ENCODE data around the gene REEP1.

REEP1 gene

DNA sequence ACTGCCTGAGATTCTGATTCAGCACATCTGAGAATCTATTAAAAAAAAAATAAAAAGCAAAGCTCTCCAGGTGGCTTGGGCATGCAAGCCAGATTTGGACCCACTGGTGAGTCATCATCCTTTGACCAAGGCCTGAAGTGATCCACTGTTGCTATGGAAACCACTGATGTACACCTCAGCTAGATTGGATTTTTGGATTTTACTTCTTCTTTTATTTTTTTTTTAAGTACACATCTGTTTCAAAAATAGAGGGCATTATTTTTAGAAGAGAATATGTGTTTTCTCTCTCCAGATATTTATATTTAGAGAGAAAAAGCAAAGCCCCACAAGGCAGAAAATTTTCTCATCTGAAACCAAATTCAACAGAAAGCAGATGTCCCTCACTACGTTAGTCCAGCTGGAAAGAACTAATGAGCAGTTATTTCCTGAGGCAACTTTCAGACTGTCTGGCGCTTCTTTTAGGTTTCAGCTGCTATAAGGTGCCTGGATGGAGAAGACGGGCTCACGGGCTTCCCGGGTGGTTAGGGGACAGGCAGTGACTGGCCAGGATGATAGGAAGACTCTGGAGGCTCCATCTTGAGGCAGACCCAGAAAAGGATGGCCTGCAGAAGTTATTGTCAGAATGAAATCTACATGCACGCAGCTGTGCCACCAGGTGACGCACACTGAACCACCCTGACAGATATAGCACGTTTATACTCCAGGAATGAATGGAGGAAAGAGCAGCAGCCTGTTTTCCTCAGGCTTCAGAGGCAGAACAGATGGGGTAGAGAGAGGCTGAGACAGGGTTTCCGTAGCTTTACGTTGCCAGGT, 87.6 kb downstream of the REEP1 start:
- TF ChIP-seq, protein P1, sequence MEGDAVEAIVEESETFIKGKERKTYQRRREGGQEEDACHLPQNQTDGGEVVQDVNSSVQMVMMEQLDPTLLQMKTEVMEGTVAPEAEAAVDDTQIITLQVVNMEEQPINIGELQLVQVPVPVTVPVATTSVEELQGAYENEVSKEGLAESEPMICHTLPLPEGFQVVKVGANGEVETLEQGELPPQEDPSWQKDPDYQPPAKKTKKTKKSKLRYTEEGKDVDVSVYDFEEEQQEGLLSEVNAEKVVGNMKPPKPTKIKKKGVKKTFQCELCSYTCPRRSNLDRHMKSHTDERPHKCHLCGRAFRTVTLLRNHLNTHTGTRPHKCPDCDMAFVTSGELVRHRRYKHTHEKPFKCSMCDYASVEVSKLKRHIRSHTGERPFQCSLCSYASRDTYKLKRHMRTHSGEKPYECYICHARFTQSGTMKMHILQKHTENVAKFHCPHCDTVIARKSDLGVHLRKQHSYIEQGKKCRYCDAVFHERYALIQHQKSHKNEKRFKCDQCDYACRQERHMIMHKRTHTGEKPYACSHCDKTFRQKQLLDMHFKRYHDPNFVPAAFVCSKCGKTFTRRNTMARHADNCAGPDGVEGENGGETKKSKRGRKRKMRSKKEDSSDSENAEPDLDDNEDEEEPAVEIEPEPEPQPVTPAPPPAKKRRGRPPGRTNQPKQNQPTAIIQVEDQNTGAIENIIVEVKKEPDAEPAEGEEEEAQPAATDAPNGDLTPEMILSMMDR (IDR thresholded peaks at IDR 0.05) = no peak

GRCh38 chr2:86249176-86249575, 88.2 kb downstream of the REEP1 start:
- TF ChIP-seq, protein P1 (IDR thresholded peaks at IDR 0.05) = no peak

DNA sequence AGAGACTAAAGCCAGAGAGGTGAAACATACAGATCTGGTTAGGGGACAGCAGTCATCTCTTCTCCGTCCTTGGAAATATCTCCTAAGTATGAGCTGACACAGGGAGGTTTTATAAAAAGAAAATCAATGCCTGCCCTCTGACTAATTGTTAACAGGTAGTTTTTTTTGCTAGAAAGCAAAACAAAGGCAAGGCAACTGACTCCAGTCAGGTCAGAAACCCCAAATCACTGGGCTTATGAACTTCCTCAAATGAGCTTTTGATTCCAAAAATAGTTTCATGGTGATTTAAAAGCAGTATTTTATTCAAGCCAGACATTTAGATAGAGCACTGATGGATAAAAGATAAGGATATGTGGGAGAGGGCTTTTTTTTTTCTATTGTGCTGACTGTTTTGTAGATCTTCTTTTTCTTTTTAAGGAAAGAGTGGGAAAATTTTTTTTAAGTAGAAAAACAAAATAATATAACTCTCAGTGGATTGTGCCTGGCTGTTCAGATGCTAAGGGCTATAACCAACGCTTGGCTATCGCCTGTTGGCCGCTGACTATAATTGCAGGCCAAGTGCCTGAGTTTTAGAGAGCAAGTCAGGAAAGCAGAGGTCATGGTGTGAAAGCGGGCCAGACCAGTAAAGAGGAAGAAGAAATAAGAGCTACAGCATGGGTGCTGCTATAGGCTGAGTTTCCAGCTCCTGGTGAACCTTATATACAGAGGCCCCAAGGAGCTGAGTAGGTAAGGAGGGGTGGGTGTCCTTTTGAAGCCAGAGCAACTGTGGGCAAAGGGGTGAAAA, 93.3 kb downstream of the REEP1 start:
- TF ChIP-seq, protein P1 (IDR thresholded peaks at IDR 0.05) = no peak

- TF ChIP-seq, protein P1 (IDR thresholded peaks at IDR 0.05) = no peak
Measured at GRCh38 chr2:86243272-86243671, 94.2 kb downstream of the REEP1 start.

GRCh38 chr2:86241611-86242010, 95.8 kb downstream of the REEP1 start:
- TF ChIP-seq, protein P1 (IDR thresholded peaks at IDR 0.05) = no peak

DNA sequence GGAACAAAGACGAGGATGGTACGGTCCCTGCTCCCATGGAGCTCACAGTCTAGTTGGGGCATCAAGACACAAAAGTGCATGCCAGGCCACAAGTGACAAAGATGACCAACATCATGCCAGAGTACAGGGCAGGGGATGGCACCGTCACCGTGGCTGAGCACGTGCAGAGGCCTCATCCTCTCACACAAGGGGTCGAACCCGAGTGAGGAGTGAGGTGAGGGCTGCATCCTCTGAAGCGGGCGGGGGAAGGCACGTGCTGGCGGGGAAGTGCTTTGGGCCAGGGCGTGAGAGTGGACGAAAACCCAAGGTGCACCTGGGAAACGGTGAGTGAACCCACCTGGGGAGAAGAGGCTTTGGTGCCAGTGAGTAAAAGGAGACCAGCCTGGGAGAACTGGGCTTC, 97.2 kb downstream of the REEP1 start:
- TF ChIP-seq, protein P1 (IDR thresholded peaks at IDR 0.05) = no peak

GRCh38 chr2:86239745-86240144, 97.7 kb downstream of the REEP1 start:
- TF ChIP-seq, protein P1 (IDR thresholded peaks at IDR 0.05) = no peak

All from LNCAP (cell line).